HG03354 (cell line): Measurements from ENCODE around the gene ARHGAP5.

ENCODE experiments used
- ATAC-seq: cut with Tn5 transposase; IDR thresholded peaks from one replicate; pipeline ENCODE4 v1.9.1; 2021; ENCODE audit warnings: mild to moderate bottlenecking; ENCODE audit not compliant: unreplicated experiment, poor library complexity, severe bottlenecking

Gene ARHGAP5

GRCh38 chr14:32075672-32076277, 1.3 kb upstream of the ARHGAP5 start:
- peak; percentile 30 for ATAC-seq

- ATAC-seq = peak; percentile 43
These were observed 625 bp upstream of the ARHGAP5 start for GRCh38 chr14:32076278-32077080.

GRCh38 chr14:32078023-32078857, 1.1 kb downstream of the ARHGAP5 start:
- ATAC-seq = no peak

- no peak for ATAC-seq
These were observed 1.7 kb downstream of the ARHGAP5 start for GRCh38 chr14:32078858-32079216.

- no peak for ATAC-seq
These were observed 2.2 kb downstream of the ARHGAP5 start for GRCh38 chr14:32079264-32079663.

GRCh38 chr14:32080001-32080510, 3.0 kb downstream of the ARHGAP5 start:
- ATAC-seq = no peak

- no peak for ATAC-seq
These were observed 4.8 kb downstream of the ARHGAP5 start for GRCh38 chr14:32081901-32082300.

GRCh38 chr14:32083315-32083624, 6.2 kb downstream of the ARHGAP5 start:
- no peak for ATAC-seq

GRCh38 chr14:32083789-32084188, 6.7 kb downstream of the ARHGAP5 start:
- ATAC-seq = no peak

- no peak for ATAC-seq
These were observed 8.2 kb downstream of the ARHGAP5 start for GRCh38 chr14:32085182-32085844.

- no peak for ATAC-seq
These were observed 8.8 kb downstream of the ARHGAP5 start for GRCh38 chr14:32085845-32086383.

- no peak for ATAC-seq
These were observed 10.2 kb downstream of the ARHGAP5 start for GRCh38 chr14:32087173-32087861.

GRCh38 chr14:32087907-32088306, 10.8 kb downstream of the ARHGAP5 start:
- no peak for ATAC-seq

GRCh38 chr14:32090686-32091085, 13.6 kb downstream of the ARHGAP5 start:
- ATAC-seq = no peak

- no peak for ATAC-seq
These were observed 22.4 kb downstream of the ARHGAP5 start for GRCh38 chr14:32099473-32099872.

GRCh38 chr14:32100175-32100574, 23.1 kb downstream of the ARHGAP5 start:
- no peak for ATAC-seq

- ATAC-seq = peak; percentile 83
These were observed 25.2 kb downstream of the ARHGAP5 start for GRCh38 chr14:32102152-32102787.

GRCh38 chr14:32102968-32103367, 25.9 kb downstream of the ARHGAP5 start:
- ATAC-seq = no peak

- no peak for ATAC-seq
These were observed 27.2 kb downstream of the ARHGAP5 start for GRCh38 chr14:32104308-32104707.
